Prostate gland (tissue), 2 donors: ENCODE measurements around the gene UBL5. TPM values are rescaled to one million over a fixed set of nuclear protein-coding genes. Genes with fewer than 3 reads are reported as not detected.
A peak's percentile ranks its signal among the peaks of the same experiment; 100 is the strongest.

ENCODE experiments used
- DNase-seq: peaks from one replicate; pipeline ENCODE4 v3.0.0-alpha.2; 2019; ENCODE audit warnings: low spot score
- H3K27ac ChIP-seq, 2 donors: fragments of 200-600 bp; sonication (generic); 2 replicates each; pipeline ENCODE4 v1.5.1; 2017 to 2019
- H3K27me3 ChIP-seq: fragments of 200-600 bp; sonication (generic); replicated peaks from 2 replicates; pipeline ENCODE4 v1.5.1; 2019; ENCODE audit not compliant: insufficient read depth
- H3K36me3 ChIP-seq, 2 donors: fragments of 200-600 bp; sonication (generic); 1 replicate in 1 of 2; 2 replicates in 1 of 2; pipeline versions ENCODE4 v1.5.1 to v1.8.1; 2017 to 2019
- H3K4me1 ChIP-seq: fragments of 200-600 bp; sonication (generic); replicated peaks from 2 replicates; pipeline ENCODE4 v1.5.1; 2019
- H3K4me3 ChIP-seq, 2 donors: fragments of 200-600 bp; sonication (generic); 2 replicates each; pipeline ENCODE4 v1.5.1; 2017 to 2019
- H3K9me3 ChIP-seq: fragments of 200-600 bp; sonication (generic); 2 replicates; pipeline ENCODE4 v1.5.1; 2017
- POLR2A ChIP-seq: fragments of 450-650 bp; IDR thresholded peaks from one replicate; pipeline ENCODE4 v1.6.1; 2016; ENCODE audit warnings: antibody characterized with exemption, mild to moderate bottlenecking
- POLR2AphosphoS5 ChIP-seq: sonication (generic); formaldehyde crosslinking; IDR thresholded peaks from one replicate; pipeline ENCODE4 v1.6.1; 2017; ENCODE audit warnings: antibody characterized with exemption
- WGBS: methylation state at CpG from one replicate; pipeline ENCODE4 v1.1.5; 2018; 5-methylcytosine and 5-hydroxymethylcytosine counted together
- intact Hi-C: fragments of 100-400 bp; cut with DNase I; formaldehyde crosslinking; loops from one replicate; pipeline ENCODE4 v1.14.2; 2022
- total RNA-seq, 2 donors: library from RNA; depleted of rRNA; stranded (reverse); fragments of >200 nt; gene quantifications; one replicate each; pipeline ENCODE4 v1.1.0, GENCODE V29; 2016
- TF ChIP-seq, protein P1 (sequence below), 4 experiments: fragments of 200-600 bp in 2 of 4; fragments of 450-650 bp in 2 of 4; sonication (generic) in 2 of 4; IDR thresholded peaks; 1 replicate in 3 of 4; 2 replicates in 1 of 4; pipeline ENCODE4 v1.5.1; 2016 to 2019; ENCODE audit warnings: antibody characterized with exemption in 4 of 4, mild to moderate bottlenecking in 2 of 4, moderate library complexity in 2 of 4

The UBL5 gene
- total RNA-seq, 2 donors from 2014 or later, result 543 to 675 TPM

DNA sequence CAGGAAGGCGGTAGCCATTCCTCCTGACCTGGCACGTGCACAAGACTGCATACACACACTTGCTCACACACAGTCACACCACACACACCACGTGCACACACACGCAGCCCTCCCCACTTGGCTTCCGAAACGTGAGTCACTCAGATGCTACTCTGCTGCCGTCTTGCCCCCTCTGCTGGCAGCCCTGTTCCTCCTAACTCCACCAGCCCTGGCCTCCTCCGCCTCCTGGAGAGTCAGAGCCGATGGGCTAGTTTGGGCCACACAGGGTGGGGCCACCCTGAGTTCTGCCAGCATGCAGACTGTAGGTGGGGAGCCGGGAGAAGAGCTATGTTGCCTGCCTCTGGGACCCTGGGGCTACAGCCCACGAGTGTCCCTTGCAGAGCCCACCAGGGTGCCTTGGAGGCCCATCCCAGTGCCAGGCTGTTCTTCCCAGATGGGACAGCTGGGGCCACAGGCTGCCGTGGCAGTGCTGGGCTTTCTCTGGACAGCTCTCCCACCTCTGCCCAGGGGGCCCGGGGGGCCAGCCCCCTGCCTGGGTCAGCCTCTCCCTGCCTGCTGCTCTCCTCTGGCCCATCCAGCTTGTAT is 19.5 kb downstream of the UBL5 start:
- intact Hi-C loops, result no loop called here
- Histone ChIP-seq H3K4me3 (no peak overlapping the region), H3K27ac (peak overlapping the region in 1 of 2 donors; percentile 3), H3K36me3 (peaks cover 4 to 16% of the 10 kb centered on the region in 2 donors), H3K4me1 (no peaks in the 10 kb centered on the region), H3K27me3 (no peaks in the 10 kb centered on the region), H3K9me3 (no peaks in the 10 kb centered on the region)
- TF ChIP-seq POLR2A, result no peak
- TF ChIP-seq, protein P1, sequence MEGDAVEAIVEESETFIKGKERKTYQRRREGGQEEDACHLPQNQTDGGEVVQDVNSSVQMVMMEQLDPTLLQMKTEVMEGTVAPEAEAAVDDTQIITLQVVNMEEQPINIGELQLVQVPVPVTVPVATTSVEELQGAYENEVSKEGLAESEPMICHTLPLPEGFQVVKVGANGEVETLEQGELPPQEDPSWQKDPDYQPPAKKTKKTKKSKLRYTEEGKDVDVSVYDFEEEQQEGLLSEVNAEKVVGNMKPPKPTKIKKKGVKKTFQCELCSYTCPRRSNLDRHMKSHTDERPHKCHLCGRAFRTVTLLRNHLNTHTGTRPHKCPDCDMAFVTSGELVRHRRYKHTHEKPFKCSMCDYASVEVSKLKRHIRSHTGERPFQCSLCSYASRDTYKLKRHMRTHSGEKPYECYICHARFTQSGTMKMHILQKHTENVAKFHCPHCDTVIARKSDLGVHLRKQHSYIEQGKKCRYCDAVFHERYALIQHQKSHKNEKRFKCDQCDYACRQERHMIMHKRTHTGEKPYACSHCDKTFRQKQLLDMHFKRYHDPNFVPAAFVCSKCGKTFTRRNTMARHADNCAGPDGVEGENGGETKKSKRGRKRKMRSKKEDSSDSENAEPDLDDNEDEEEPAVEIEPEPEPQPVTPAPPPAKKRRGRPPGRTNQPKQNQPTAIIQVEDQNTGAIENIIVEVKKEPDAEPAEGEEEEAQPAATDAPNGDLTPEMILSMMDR (IDR thresholded peaks at IDR 0.05), result peak in 3 of 4 experiments; percentile 45 to 53 (median 46)
- TF ChIP-seq POLR2AphosphoS5, result peak; percentile 74
- peak; percentile 50 for DNase-seq
- 38% methylated on average over 9 of the region's 13 CpGs for WGBS

DNA sequence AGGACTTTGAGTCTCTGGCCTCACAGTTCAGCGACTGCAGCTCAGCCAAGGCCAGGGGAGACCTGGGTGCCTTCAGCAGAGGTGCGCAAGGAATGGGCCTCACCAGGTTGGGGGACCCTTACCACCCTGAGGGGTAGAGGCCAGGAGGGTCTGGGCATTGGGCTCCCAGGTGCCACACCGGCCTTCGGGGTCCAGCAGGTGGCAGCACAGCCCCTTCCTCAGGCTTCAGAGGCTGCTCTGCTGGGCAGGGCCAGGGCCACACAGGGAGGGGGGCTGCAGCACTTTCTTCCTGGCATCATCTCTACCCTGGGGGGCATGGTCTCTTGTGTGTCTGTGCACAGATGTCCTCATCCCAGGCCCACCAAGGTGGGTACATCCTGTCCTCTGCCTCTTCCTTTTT is 20.3 kb downstream of the UBL5 start:
- Histone ChIP-seq H3K27me3 (no peaks in the 10 kb centered on the region), H3K9me3 (no peaks in the 10 kb centered on the region), H3K4me3 (no peak overlapping the region), H3K36me3 (peaks cover 0 to 8% of the 10 kb centered on the region in 2 donors), H3K27ac (no peak overlapping the region), H3K4me1 (no peaks in the 10 kb centered on the region)
- no peak for DNase-seq
- TF ChIP-seq POLR2AphosphoS5, result no peak
- no peak for TF ChIP-seq POLR2A
- TF ChIP-seq, protein P1 (IDR thresholded peaks at IDR 0.05), result peak in 3 of 4 experiments; percentile 14 to 38 (median 17)
- 81% methylated on average over 2 of the region's 4 CpGs for WGBS
- intact Hi-C loops, result no loop called here

DNA sequence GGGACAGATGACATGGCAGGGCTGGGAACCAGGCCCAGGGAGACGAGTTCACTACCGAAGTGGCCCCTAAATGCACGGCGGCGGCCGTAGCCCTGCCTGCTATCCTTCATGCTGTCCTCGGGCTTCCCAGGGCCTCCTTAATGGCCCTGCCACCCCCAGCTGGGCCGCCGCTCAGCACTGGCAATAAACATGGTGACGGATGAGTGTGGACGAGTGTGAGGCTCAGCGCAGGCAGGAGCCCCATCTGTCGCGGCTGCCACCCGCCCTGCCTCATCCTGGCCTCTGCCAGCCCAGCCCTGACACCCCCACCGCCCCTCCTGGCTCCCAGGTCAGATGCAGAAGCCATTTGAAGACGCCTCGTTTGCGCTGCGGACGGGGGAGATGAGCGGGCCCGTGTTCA is 21.0 kb downstream of the UBL5 start:
- Histone ChIP-seq H3K9me3 (no peaks in the 10 kb centered on the region), H3K27ac (no peak overlapping the region), H3K36me3 (peaks cover 0 to 5% of the 10 kb centered on the region in 2 donors), H3K4me1 (no peaks in the 10 kb centered on the region), H3K4me3 (no peak overlapping the region), H3K27me3 (no peaks in the 10 kb centered on the region)
- DNase-seq, result no peak
- 77% methylated on average over 23 of the region's 23 CpGs for WGBS
- intact Hi-C loops, result no loop called here
- TF ChIP-seq, protein P1 (IDR thresholded peaks at IDR 0.05), result no peak
- no peak for TF ChIP-seq POLR2A
- TF ChIP-seq POLR2AphosphoS5, result no peak

DNA sequence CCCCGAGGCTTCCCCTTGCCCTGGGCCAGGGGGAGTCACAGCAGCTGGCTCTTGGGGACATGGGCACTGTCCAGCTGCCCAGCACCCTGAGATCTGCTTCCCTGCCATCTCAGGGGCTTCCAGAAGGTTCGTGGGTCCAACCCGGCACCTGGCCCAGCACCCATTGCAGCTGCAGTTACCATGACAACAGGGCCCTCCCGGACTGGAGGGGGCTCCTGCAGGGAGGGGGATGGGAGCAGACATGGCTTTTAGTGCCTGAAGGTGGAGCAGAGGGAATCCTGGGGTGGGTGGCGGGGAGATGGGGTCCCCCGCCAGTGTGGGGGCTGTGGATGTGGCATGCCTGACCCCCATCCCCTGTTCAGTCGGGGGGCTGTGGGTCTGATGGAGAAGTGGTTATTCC is 22.1 kb downstream of the UBL5 start:
- no peak overlapping the region for H3K4me3 ChIP-seq
- H3K9me3 ChIP-seq, result no peaks in the 10 kb centered on the region
- WGBS, result 72% methylated on average over 7 of the region's 7 CpGs
- no peak for DNase-seq
- intact Hi-C loops, result no loop called here
- H3K27me3 ChIP-seq, result no peaks in the 10 kb centered on the region
- H3K36me3 ChIP-seq, result no peaks in the 10 kb centered on the region
- no peak overlapping the region for H3K27ac ChIP-seq
- H3K4me1 ChIP-seq, result no peaks in the 10 kb centered on the region
- TF ChIP-seq POLR2A (no peak), POLR2AphosphoS5 (no peak)
- TF ChIP-seq, protein P1 (IDR thresholded peaks at IDR 0.05), result no peak
